GM21576 (cell line): ENCODE data around the gene SYCE1.

Experiments used
- ATAC-seq: cut with Tn5 transposase; IDR thresholded peaks from one replicate; pipeline ENCODE4 v1.9.1; 2021; ENCODE audit warnings: mild to moderate bottlenecking, moderate library complexity; ENCODE audit not compliant: unreplicated experiment

SYCE1 gene

GRCh38 chr10:133516057-133516456, 49.3 kb downstream of the SYCE1 start:
- no peak for ATAC-seq

- no peak for ATAC-seq
Observed at GRCh38 chr10:133515471-133515870, 49.9 kb downstream of the SYCE1 start.

GRCh38 chr10:133511907-133512528, 53.4 kb downstream of the SYCE1 start:
- ATAC-seq, result no peak

GRCh38 chr10:133511408-133511807, 54.0 kb downstream of the SYCE1 start:
- ATAC-seq, result no peak

- no peak for ATAC-seq
Observed at GRCh38 chr10:133509700-133510099, 55.7 kb downstream of the SYCE1 start.
